PC-3 (cell line): ENCODE measurements around the gene GADD45G. TPM values are rescaled to one million over a fixed set of nuclear protein-coding genes. Genes with fewer than 3 reads are reported as not detected.

Experiments used
- ATAC-seq: fragments of 200-7000 bp; cut with Tn5 transposase; 2 replicates; pipeline ENCODE4 v1.9.1; 2020; ENCODE audit warnings: mild to moderate bottlenecking, moderate library complexity
- BruUV-seq: library from RNA; stranded (reverse); fragments of 400-500 nt; replicated peaks from 2 replicates; lab custom pipeline; 2021; lab: Mats Ljungman, UMichigan
- CTCF ChIA-PET: fragments of 300-600 bp; sonication (Branson Sonifier 250); formaldehyde crosslinking; loops from one replicate; lab custom pipeline; 2022; ENCODE audit warnings: antibody characterized with exemption; lab: Charles Lee
- POLR2A ChIA-PET: fragments of 300-600 bp; sonication (Branson Sonifier 250); formaldehyde crosslinking; loops from one replicate; lab custom pipeline; 2022; ENCODE audit warnings: antibody characterized with exemption; ENCODE audit not compliant: unreplicated experiment; lab: Charles Lee
- DNase-seq: peaks from one replicate; pipeline ENCODE4 v3.0.0-alpha.2; 2015
- H2AFZ ChIP-seq: fragments of 300-600 bp; sonication (generic); 2 replicates; pipeline ENCODE4 v1.6.0; 2016; ENCODE audit warnings: antibody characterized with exemption, low read length
- H3F3A ChIP-seq: fragments of 300-600 bp; sonication (generic); one replicate; pipeline ENCODE4 v1.6.0; 2017; ENCODE audit warnings: antibody characterized with exemption, low read length, control low read depth, mild to moderate bottlenecking; ENCODE audit not compliant: unreplicated experiment
- H3K27ac ChIP-seq: fragments of 300-600 bp; sonication (generic); 2 replicates; pipeline ENCODE4 v1.5.1; 2016; ENCODE audit warnings: mild to moderate bottlenecking, low read length
- H3K27me3 ChIP-seq: fragments of 300-600 bp; sonication (generic); 2 replicates; pipeline ENCODE4 v1.6.1; 2016; ENCODE audit warnings: low read length, mixed read lengths
- H3K36me3 ChIP-seq: fragments of 300-600 bp; sonication (generic); 2 replicates; pipeline ENCODE4 v1.6.1; 2016; ENCODE audit warnings: low read depth, mixed run types, low read length, mixed read lengths
- H3K4me1 ChIP-seq: fragments of 300-600 bp; sonication (generic); 2 replicates; pipeline ENCODE4 v1.5.1; 2016; ENCODE audit warnings: low read length; ENCODE audit not compliant: insufficient read depth
- H3K4me2 ChIP-seq: fragments of 300-600 bp; sonication (generic); 2 replicates; pipeline ENCODE4 v1.6.0; 2016; ENCODE audit warnings: low read length
- H3K4me3 ChIP-seq: fragments of 300-600 bp; sonication (generic); 2 replicates; pipeline ENCODE4 v1.5.1; 2016; ENCODE audit warnings: mild to moderate bottlenecking, low read length, mixed read lengths
- H3K79me2 ChIP-seq: fragments of 300-600 bp; sonication (generic); 2 replicates; pipeline ENCODE4 v1.6.1; 2017; ENCODE audit warnings: low read length, mixed read lengths
- H3K9ac ChIP-seq: fragments of 300-600 bp; sonication (generic); 2 replicates; pipeline ENCODE4 v1.6.0; 2016; ENCODE audit warnings: mild to moderate bottlenecking, low read length
- H3K9me2 ChIP-seq: fragments of 300-600 bp; sonication (generic); replicated peaks from 2 replicates; pipeline ENCODE4 v1.6.1; 2016; ENCODE audit warnings: mixed run types, low read length, mixed read lengths
- H3K9me3 ChIP-seq: fragments of 300-600 bp; sonication (generic); 2 replicates; pipeline ENCODE4 v1.6.1; 2016; ENCODE audit warnings: low read length, mixed read lengths
- H4K20me1 ChIP-seq: fragments of 300-600 bp; sonication (generic); 2 replicates; pipeline ENCODE4 v1.6.1; 2016; ENCODE audit warnings: low read length, mixed read lengths
- CTCF ChIP-seq: fragments of 300-600 bp; sonication (generic); conservative IDR thresholded peaks from 2 replicates; pipeline ENCODE4 v1.5.1; 2017; ENCODE audit warnings: antibody characterized with exemption, low read depth, mild to moderate bottlenecking, low read length
- EZH2 ChIP-seq: fragments of 300-600 bp; sonication (generic); IDR thresholded peaks from one replicate; pipeline ENCODE4 v1.6.1; 2017; ENCODE audit warnings: antibody characterized with exemption, mild to moderate bottlenecking, low read length; ENCODE audit not compliant: unreplicated experiment
- EZH2phosphoT487 ChIP-seq: fragments of 300-600 bp; sonication (generic); IDR thresholded peaks from 2 replicates; pipeline ENCODE4 v1.6.1; 2018; ENCODE audit warnings: mild to moderate bottlenecking, antibody characterized with exemption, low read length, borderline replicate concordance
- intact Hi-C: fragments of 100-400 bp; cut with micrococcal nuclease; formaldehyde crosslinking; loops from 2 replicates; pipeline ENCODE4 v1.9.0; 2023
- total RNA-seq: library from RNA; depleted of rRNA; stranded (reverse); fragments of >200 nt; gene quantifications from 2 replicates; pipeline ENCODE4 v1.2.3, GENCODE V29; 2014

The GADD45G gene
- total RNA-seq, 1 experiment from 2014 or later: 2.1 TPM

- Histone ChIP-seq H3K4me3 (peak overlapping the region; percentile 67), H3K36me3 (no peaks in the 10 kb centered on the region), H3K27ac (peak overlapping the region; percentile 71), H3K4me1 (peaks cover 18% of the 10 kb centered on the region), H3F3A (no peaks in the 10 kb centered on the region), H3K9me2 (no peaks in the 10 kb centered on the region), H4K20me1 (no peaks in the 10 kb centered on the region), H3K4me2 (peak overlapping the region; percentile 93), H2AFZ (peak overlapping the region; percentile 95), H3K9me3 (no peaks in the 10 kb centered on the region), H3K27me3 (peaks cover 29% of the 10 kb centered on the region), H3K9ac (peak overlapping the region; percentile 56), H3K79me2 (no peaks in the 10 kb centered on the region)
- no TSS peak for BruUV-seq
- DNase-seq (peak; percentile 20), ATAC-seq (peak; percentile 26)
- CTCF ChIA-PET: no interaction called here
- POLR2A ChIA-PET: no interaction called here
- TF ChIP-seq CTCF (no peak), EZH2 (no peak), EZH2phosphoT487 (no peak)
- intact Hi-C loops: no loop called here
These were observed 745 bp downstream of the GADD45G start for GRCh38 chr9:89605465-89606048.

- peak overlapping the region; percentile 93 for H3K4me2 ChIP-seq
- BruUV-seq: no TSS peak
- peaks cover 24% of the 10 kb centered on the region for H3K27me3 ChIP-seq
- peak; percentile 93 for ATAC-seq
- H3K36me3 ChIP-seq: no peaks in the 10 kb centered on the region
- POLR2A ChIA-PET: no interaction called here
- TF ChIP-seq CTCF: no peak
- no peak for TF ChIP-seq EZH2
- no peak for TF ChIP-seq EZH2phosphoT487
- peaks cover 18% of the 10 kb centered on the region for H3K4me1 ChIP-seq
- peak overlapping the region; percentile 56 for H3K9ac ChIP-seq
- H3K79me2 ChIP-seq: no peaks in the 10 kb centered on the region
- H2AFZ ChIP-seq: peak overlapping the region; percentile 95
- CTCF ChIA-PET: no interaction called here
- H3F3A ChIP-seq: no peaks in the 10 kb centered on the region
- H3K27ac ChIP-seq: peak overlapping the region; percentile 71
- no peaks in the 10 kb centered on the region for H4K20me1 ChIP-seq
- H3K4me3 ChIP-seq: peak overlapping the region; percentile 67
- no peaks in the 10 kb centered on the region for H3K9me2 ChIP-seq
- DNase-seq: peak; percentile 78
- intact Hi-C loops: no loop called here
- H3K9me3 ChIP-seq: no peaks in the 10 kb centered on the region
These were observed 1.3 kb downstream of the GADD45G start for GRCh38 chr9:89606049-89606623.
